SK-N-SH treated with all-trans-retinoic acid at 6 μM for 48 hours (cell line): ENCODE results near the gene SPATA3.

ENCODE experiments used
- ARNTL ChIP-seq: fragments of 450-650 bp; formaldehyde crosslinking; IDR thresholded peaks from 2 replicates; pipeline ENCODE4 v1.5.0; 2020; ENCODE audit warnings: low read depth, mild to moderate bottlenecking, moderate library complexity, borderline replicate concordance
- BACH2 ChIP-seq: fragments of 250-450 bp; sonication (Bioruptor Pico); IDR thresholded peaks from 2 replicates; pipeline ENCODE4 v1.9.0; 2021; ENCODE audit warnings: mild to moderate bottlenecking, borderline replicate concordance
- CREB5 ChIP-seq: fragments of 250-450 bp; sonication (Bioruptor Pico); IDR thresholded peaks from 2 replicates; pipeline ENCODE4 v1.5.1; 2020; ENCODE audit warnings: low read depth, mild to moderate bottlenecking, moderate library complexity
- GLIS3 ChIP-seq: fragments of 250-450 bp; sonication (Bioruptor Pico); IDR thresholded peaks from 2 replicates; pipeline ENCODE4 v1.5.0; 2020; ENCODE audit warnings: mild to moderate bottlenecking, moderate library complexity
- OSR1 ChIP-seq: fragments of 250-450 bp; sonication (Bioruptor Pico); IDR thresholded peaks from 2 replicates; pipeline ENCODE4 v1.8.0; 2022; ENCODE audit warnings: moderate library complexity, mild to moderate bottlenecking, inconsistent platforms
- PATZ1 ChIP-seq: fragments of 250-450 bp; sonication (Bioruptor Pico); IDR thresholded peaks from 2 replicates; pipeline ENCODE4 v1.8.0; 2020; ENCODE audit warnings: mild to moderate bottlenecking, moderate library complexity, borderline replicate concordance
- RARB ChIP-seq: fragments of 250-450 bp; sonication (Bioruptor Pico); IDR thresholded peaks from 2 replicates; pipeline ENCODE4 v1.8.0; 2021; ENCODE audit warnings: mild to moderate bottlenecking, moderate library complexity
- TCF4 ChIP-seq: fragments of 250-450 bp; sonication (Bioruptor Pico); IDR thresholded peaks from 2 replicates; pipeline ENCODE4 v1.8.0; 2021; ENCODE audit warnings: mild to moderate bottlenecking, moderate library complexity, borderline replicate concordance
- TSHZ2 ChIP-seq: fragments of 250-450 bp; sonication (Bioruptor Pico); IDR thresholded peaks from 2 replicates; pipeline ENCODE4 v1.5.0; 2020; ENCODE audit warnings: mild to moderate bottlenecking, moderate library complexity
- ZC3H10 ChIP-seq: fragments of 250-450 bp; sonication (Bioruptor Pico); IDR thresholded peaks from 2 replicates; pipeline ENCODE4 v1.5.1; 2021; ENCODE audit warnings: mild to moderate bottlenecking, moderate library complexity
- ZFP3 ChIP-seq: fragments of 250-450 bp; sonication (Bioruptor Pico); IDR thresholded peaks from 2 replicates; pipeline ENCODE4 v1.5.0; 2020; ENCODE audit warnings: mild to moderate bottlenecking, moderate library complexity
- ZFP30 ChIP-seq: fragments of 450-650 bp; formaldehyde crosslinking; IDR thresholded peaks from 2 replicates; pipeline ENCODE4 v1.5.0; 2022; ENCODE audit warnings: mild to moderate bottlenecking, moderate library complexity
- ZNF70 ChIP-seq: fragments of 450-650 bp; formaldehyde crosslinking; IDR thresholded peaks from 2 replicates; pipeline ENCODE4 v1.5.0; 2020; ENCODE audit warnings: mild to moderate bottlenecking, moderate library complexity
- ZNF8 ChIP-seq: fragments of 450-650 bp; formaldehyde crosslinking; IDR thresholded peaks from 2 replicates; pipeline ENCODE4 v1.5.0; 2020; ENCODE audit warnings: mild to moderate bottlenecking, moderate library complexity

GRCh38 chr2:230956827-230957755, 38.8 kb upstream of the SPATA3 start:
- TF ChIP-seq CREB5 (CRISPR knock-in tag) (no peak), ZFP30 (no peak), ZFP3 (CRISPR knock-in tag) (no peak), PATZ1 (CRISPR knock-in tag) (no peak), RARB (CRISPR knock-in tag) (no peak), GLIS3 (CRISPR knock-in tag) (no peak), ZNF70 (CRISPR knock-in tag) (no peak), OSR1 (no peak), TCF4 (CRISPR knock-in tag) (no peak), ZC3H10 (CRISPR knock-in tag) (no peak), ZNF8 (CRISPR knock-in tag) (no peak), ARNTL (CRISPR knock-in tag) (no peak), TSHZ2 (CRISPR knock-in tag) (no peak), BACH2 (CRISPR knock-in tag) (no peak)
